Endodermal cell (in vitro differentiated cells): ENCODE measurements around the gene EEIG1. TPM values are rescaled to one million over a fixed set of nuclear protein-coding genes. Genes with fewer than 3 reads are reported as not detected.

Experiments used
- DNase-seq: peaks from one replicate; pipeline ENCODE4 v3.0.0-alpha.2; 2017
- H3K27ac ChIP-seq: 2 replicates; pipeline ENCODE4 v1.5.1; 2013; ENCODE audit warnings: mild to moderate bottlenecking, low read depth, low read length, moderate library complexity
- H3K27me3 ChIP-seq: 2 replicates; pipeline ENCODE4 v1.6.1; 2013; ENCODE audit warnings: mild to moderate bottlenecking, low read length, moderate library complexity; ENCODE audit not compliant: insufficient read depth, control insufficient read depth, poor library complexity, severe bottlenecking
- H3K36me3 ChIP-seq: 2 replicates; pipeline ENCODE4 v1.7.0; 2013; ENCODE audit warnings: mild to moderate bottlenecking, low read length, moderate library complexity; ENCODE audit not compliant: control insufficient read depth, insufficient read depth
- H3K4me1 ChIP-seq: one replicate; pipeline ENCODE4 v1.7.0; 2013; ENCODE audit warnings: low read length; ENCODE audit not compliant: control insufficient read depth, insufficient read depth
- H3K4me3 ChIP-seq: 2 replicates; pipeline ENCODE4 v1.5.1; 2013; ENCODE audit warnings: mild to moderate bottlenecking, low read length, moderate library complexity
- H3K9ac ChIP-seq: 2 replicates; pipeline ENCODE4 v1.6.1; 2013; ENCODE audit warnings: mild to moderate bottlenecking, low read length, moderate library complexity; ENCODE audit not compliant: poor library complexity, severe bottlenecking; ENCODE audit errors: extremely low read depth
- H3K9me3 ChIP-seq: 2 replicates; pipeline ENCODE4 v1.6.1; 2013; ENCODE audit warnings: mild to moderate bottlenecking, low read length, moderate library complexity; ENCODE audit not compliant: control insufficient read depth
- H3K27ac Mint-ChIP-seq: 2 replicates; pipeline ENCODE4 v1.8.0; 2020; ENCODE audit warnings: mixed read lengths
- H3K27me3 Mint-ChIP-seq: 2 replicates; pipeline ENCODE4 v1.8.0; 2021; ENCODE audit warnings: mild to moderate bottlenecking, mixed read lengths; ENCODE audit not compliant: insufficient read depth
- H3K36me3 Mint-ChIP-seq: 2 replicates; pipeline ENCODE4 v1.8.0; 2020; ENCODE audit warnings: low read depth, mixed read lengths
- H3K4me1 Mint-ChIP-seq: 2 replicates; pipeline ENCODE4 v1.8.0; 2020; ENCODE audit warnings: mixed read lengths
- H3K4me3 Mint-ChIP-seq: 2 replicates; pipeline ENCODE4 v1.8.0; 2020; ENCODE audit warnings: mild to moderate bottlenecking, moderate library complexity, mixed read lengths
- H3K9me3 Mint-ChIP-seq: 2 replicates; pipeline ENCODE4 v1.8.0; 2020; ENCODE audit warnings: mild to moderate bottlenecking, mixed read lengths
- CTCF ChIP-seq: fragments of 200-600 bp; sonication (generic); conservative IDR thresholded peaks from 2 replicates; pipeline ENCODE4 v1.5.0; 2021; ENCODE audit warnings: antibody characterized with exemption, mild to moderate bottlenecking
- WGBS, 2 experiments: methylation state at CpG; one replicate each; pipeline versions ENCODE4 v1.1.5 to v1.1.7; 2013; ENCODE audit warnings: missing lambda C conversion rate in 2 of 2, mixed read lengths in 1 of 2; ENCODE audit not compliant: insufficient coverage in 1 of 2, insufficient read length in 1 of 2; 5-methylcytosine and 5-hydroxymethylcytosine counted together
- total RNA-seq, 2 donors: library from RNA; stranded (reverse); fragmentation: NEBNext Ultra II Directional in 1 of 2; extraction: Animal tissue kit (Norgen Biotek cat#: 25700) in 1 of 2; gene quantifications; 2 replicates in 1 of 2; 3 replicates in 1 of 2; pipeline ENCODE4 v1.2.1, GENCODE V29; 2021

Gene EEIG1
- total RNA-seq, 2 donors from 2014 or later = 56.7 to 60.8 TPM

GRCh38 chr9:127958728-127959127 is 22.1 kb downstream of the EEIG1 start:
- DNase-seq = no peak
- peaks cover 15% of the 10 kb centered on the region for H3K36me3 Mint-ChIP-seq
- no peak for TF ChIP-seq CTCF
- Histone ChIP-seq H3K9ac (no peak overlapping the region), H3K9me3 (no peaks in the 10 kb centered on the region), H3K27me3 (no peaks in the 10 kb centered on the region), H3K4me1 (peaks cover 5% of the 10 kb centered on the region), H3K36me3 (no peaks in the 10 kb centered on the region), H3K27ac (no peak overlapping the region), H3K4me3 (no peak overlapping the region)
- no peak overlapping the region for H3K27ac Mint-ChIP-seq
- WGBS, 2 experiments = 100% methylated on average over 1 of the region's 1 CpG
- no peak overlapping the region for H3K4me3 Mint-ChIP-seq
- peaks cover 15% of the 10 kb centered on the region for H3K4me1 Mint-ChIP-seq
- no peaks in the 10 kb centered on the region for H3K9me3 Mint-ChIP-seq
- H3K27me3 Mint-ChIP-seq = no peaks in the 10 kb centered on the region

- Mint-ChIP-seq H3K4me3 (no peak overlapping the region), H3K27me3 (no peaks in the 10 kb centered on the region), H3K9me3 (no peaks in the 10 kb centered on the region), H3K27ac (peak overlapping the region; percentile 74), H3K36me3 (peaks cover 9% of the 10 kb centered on the region), H3K4me1 (peaks cover 15% of the 10 kb centered on the region)
- H3K4me1 ChIP-seq = peaks cover 5% of the 10 kb centered on the region
- H3K36me3 ChIP-seq = no peaks in the 10 kb centered on the region
- H3K27me3 ChIP-seq = no peaks in the 10 kb centered on the region
- peak overlapping the region; percentile 10 for H3K27ac ChIP-seq
- peak; percentile 84 for TF ChIP-seq CTCF
- no peak overlapping the region for H3K4me3 ChIP-seq
- 58% methylated on average over 9 to 12 of the region's 12 CpGs for WGBS, 2 experiments
- H3K9ac ChIP-seq = no peak overlapping the region
- DNase-seq = peak; percentile 94
- H3K9me3 ChIP-seq = no peaks in the 10 kb centered on the region
Measured at GRCh38 chr9:127955294-127956015, 25.3 kb downstream of the EEIG1 start.

GRCh38 chr9:127954831-127955293 is 25.9 kb downstream of the EEIG1 start:
- DNase-seq = no peak
- no peak overlapping the region for H3K4me3 Mint-ChIP-seq
- peaks cover 11% of the 10 kb centered on the region for H3K4me1 Mint-ChIP-seq
- H3K27me3 Mint-ChIP-seq = no peaks in the 10 kb centered on the region
- Histone ChIP-seq H3K4me1 (peaks cover 5% of the 10 kb centered on the region), H3K4me3 (no peak overlapping the region), H3K9ac (no peak overlapping the region), H3K9me3 (no peaks in the 10 kb centered on the region), H3K27me3 (no peaks in the 10 kb centered on the region), H3K27ac (no peak overlapping the region), H3K36me3 (no peaks in the 10 kb centered on the region)
- H3K36me3 Mint-ChIP-seq = peaks cover 12% of the 10 kb centered on the region
- WGBS, 2 experiments = 90 to 94% methylated on average over 8 to 13 of the region's 13 CpGs
- no peak for TF ChIP-seq CTCF
- H3K27ac Mint-ChIP-seq = peak overlapping the region; percentile 74
- H3K9me3 Mint-ChIP-seq = no peaks in the 10 kb centered on the region
